ENCODE measurements around the gene LIN28A. TPM values are rescaled to one million over a fixed set of nuclear protein-coding genes. Genes with fewer than 3 reads are reported as not detected.

The LIN28A gene
- total RNA-seq, 4 donors from 2014 or later, result not detected

DNA sequence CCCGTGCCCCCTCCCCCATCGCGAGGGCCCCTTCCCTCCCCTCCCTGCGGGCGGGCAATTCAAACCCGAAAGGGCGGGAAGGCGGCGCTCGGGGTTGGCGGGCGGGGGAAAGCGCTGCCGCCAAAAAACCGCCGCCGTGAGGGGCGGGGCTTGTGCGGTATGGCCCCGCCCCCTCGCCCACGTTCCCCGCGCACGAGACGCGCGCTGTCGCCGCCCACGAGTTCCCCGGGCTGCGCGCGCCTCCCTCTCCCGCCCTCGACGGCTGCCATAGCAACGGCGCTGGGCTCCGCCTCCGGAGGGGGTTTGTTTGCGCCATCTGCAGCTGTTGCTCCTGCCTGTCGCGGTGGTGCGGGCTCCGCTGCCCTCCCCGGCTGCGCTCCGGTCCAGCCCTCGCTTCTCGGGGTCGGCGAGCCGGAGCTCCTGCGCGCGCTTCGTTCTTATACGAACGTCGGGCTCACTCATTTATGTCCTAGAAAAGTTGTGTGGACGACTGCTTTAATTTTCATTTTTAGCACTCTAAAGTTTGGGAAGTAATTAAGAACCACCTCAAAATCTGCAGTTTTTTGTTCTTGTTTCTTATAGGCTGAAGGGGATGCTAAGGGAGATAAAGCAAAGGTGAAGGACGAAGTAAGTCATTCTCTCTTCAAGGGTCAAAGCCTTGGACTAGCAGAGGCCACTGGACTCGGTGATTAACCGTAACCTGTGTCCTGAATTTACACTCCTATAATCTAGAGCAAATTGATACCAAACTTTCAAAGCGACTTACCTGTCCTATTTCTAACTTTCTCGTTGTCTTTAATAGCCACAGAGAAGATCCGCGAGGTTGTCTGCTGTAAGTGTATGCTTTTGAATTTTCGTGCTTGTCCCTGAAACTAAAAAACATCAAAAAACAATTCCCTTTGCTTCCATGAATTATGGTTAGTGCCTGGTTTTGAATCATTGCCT lies 62.6 kb downstream of the LIN28A start:
- peak in 1 of 2 donors; percentile 84 for TF ChIP-seq POLR2A (IDR thresholded peaks at IDR 0.05)
- TF ChIP-seq, protein P1, sequence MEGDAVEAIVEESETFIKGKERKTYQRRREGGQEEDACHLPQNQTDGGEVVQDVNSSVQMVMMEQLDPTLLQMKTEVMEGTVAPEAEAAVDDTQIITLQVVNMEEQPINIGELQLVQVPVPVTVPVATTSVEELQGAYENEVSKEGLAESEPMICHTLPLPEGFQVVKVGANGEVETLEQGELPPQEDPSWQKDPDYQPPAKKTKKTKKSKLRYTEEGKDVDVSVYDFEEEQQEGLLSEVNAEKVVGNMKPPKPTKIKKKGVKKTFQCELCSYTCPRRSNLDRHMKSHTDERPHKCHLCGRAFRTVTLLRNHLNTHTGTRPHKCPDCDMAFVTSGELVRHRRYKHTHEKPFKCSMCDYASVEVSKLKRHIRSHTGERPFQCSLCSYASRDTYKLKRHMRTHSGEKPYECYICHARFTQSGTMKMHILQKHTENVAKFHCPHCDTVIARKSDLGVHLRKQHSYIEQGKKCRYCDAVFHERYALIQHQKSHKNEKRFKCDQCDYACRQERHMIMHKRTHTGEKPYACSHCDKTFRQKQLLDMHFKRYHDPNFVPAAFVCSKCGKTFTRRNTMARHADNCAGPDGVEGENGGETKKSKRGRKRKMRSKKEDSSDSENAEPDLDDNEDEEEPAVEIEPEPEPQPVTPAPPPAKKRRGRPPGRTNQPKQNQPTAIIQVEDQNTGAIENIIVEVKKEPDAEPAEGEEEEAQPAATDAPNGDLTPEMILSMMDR (IDR thresholded peaks at IDR 0.05), result no peak
- H3K4me3 ChIP-seq (ENCODE audit: low read depth, poor library complexity, severe bottlenecking), result peak overlapping the region; percentile 100
- peak; percentile 94 to 99 for DNase-seq (ENCODE audit: low spot score in 2 of 2)
- intact Hi-C loops (cut with DNase I; ENCODE audit: low total_unique reads), result no loop called here
- WGBS, 2 donors, result 4 to 9% methylated on average over 17 to 47 of the region's 71 CpGs

DNA sequence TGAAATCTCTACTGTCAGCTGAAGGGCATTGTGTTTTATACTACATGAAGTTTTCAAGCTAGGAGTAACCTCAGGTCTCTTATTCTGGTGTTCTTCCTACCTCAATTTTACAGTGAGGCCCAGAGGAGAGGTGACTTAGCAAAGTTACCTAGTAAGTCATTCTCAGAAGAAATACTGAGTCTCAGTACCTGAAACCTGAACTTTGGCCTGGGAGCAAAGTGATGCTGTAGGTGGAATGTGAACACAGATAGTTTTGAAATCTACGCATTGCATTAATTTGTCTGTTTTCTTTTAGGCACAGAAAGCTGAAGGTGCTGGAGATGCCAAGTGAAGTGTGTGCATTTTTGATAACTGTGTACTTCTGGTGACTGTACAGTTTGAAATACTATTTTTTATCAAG lies 64.2 kb downstream of the LIN28A start:
- WGBS, 2 donors, result 94 to 100% methylated on average over 1 of the region's 1 CpG
- TF ChIP-seq, protein P1 (IDR thresholded peaks at IDR 0.05), result no peak
- no peak for TF ChIP-seq POLR2A (IDR thresholded peaks at IDR 0.05)
- intact Hi-C loops (cut with DNase I; ENCODE audit: low total_unique reads), result no loop called here
- H3K4me3 ChIP-seq (ENCODE audit: low read depth, poor library complexity, severe bottlenecking), result no peak overlapping the region
- no peak for DNase-seq (ENCODE audit: low spot score in 2 of 2)

GRCh38 chr1:26475989-26476388 lies 65.4 kb downstream of the LIN28A start:
- DNase-seq (ENCODE audit: low spot score in 2 of 2), result no peak
- intact Hi-C loops (cut with DNase I; ENCODE audit: low total_unique reads), result no loop called here
- H3K4me3 ChIP-seq (ENCODE audit: low read depth, poor library complexity, severe bottlenecking), result no peak overlapping the region
- WGBS, 2 donors, result 71 to 81% methylated on average over 3 of the region's 3 CpGs
- TF ChIP-seq POLR2A (IDR thresholded peaks at IDR 0.05), result no peak
- TF ChIP-seq, protein P1 (IDR thresholded peaks at IDR 0.05), result no peak

- H3K4me3 ChIP-seq (ENCODE audit: low read depth, poor library complexity, severe bottlenecking), result no peak overlapping the region
- TF ChIP-seq POLR2A (IDR thresholded peaks at IDR 0.05), result no peak
- TF ChIP-seq, protein P1 (IDR thresholded peaks at IDR 0.05), result no peak
- 72 to 74% methylated on average over 4 of the region's 4 CpGs for WGBS, 2 donors
- intact Hi-C loops (cut with DNase I; ENCODE audit: low total_unique reads), result no loop called here
- no peak for DNase-seq (ENCODE audit: low spot score in 2 of 2)
Measured at GRCh38 chr1:26476958-26477357, 66.3 kb downstream of the LIN28A start.

DNA sequence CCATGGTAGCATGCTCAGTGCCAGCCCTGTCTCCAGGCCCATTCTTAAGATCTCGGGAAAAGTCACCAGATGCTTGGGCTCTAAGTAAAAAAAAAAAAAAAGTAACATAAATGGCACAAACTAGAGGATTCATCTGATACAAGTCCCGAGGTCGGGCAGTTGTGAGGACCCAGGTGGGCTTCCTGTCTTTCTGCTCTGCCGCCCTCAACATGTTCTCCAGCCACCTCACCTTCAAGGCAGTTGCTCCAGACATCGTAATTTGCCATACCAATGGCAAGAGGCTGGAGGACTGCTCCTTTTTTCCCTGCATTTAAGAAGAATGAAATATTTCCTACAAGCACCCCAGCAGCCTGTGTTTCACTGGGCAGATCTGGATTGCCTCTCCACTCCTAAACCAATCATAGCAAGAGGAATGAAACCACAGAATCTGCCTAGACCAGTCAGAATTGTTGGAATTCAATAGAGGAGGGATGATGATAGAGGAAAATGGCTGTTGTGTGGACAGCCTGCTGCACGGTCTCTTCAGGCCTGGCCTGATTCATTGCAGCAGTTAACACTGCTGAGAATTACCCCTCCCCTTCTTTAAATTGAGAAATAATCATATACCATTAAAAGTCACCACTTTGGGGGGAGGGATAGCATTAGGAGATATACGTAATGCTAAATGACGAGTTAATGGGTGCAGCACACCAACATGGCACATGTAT lies 67.0 kb downstream of the LIN28A start:
- intact Hi-C loops (cut with DNase I; ENCODE audit: low total_unique reads), result no loop called here

More for the DNA sequence above, 67.0 kb downstream of the LIN28A start:
- no peak for DNase-seq (ENCODE audit: low spot score in 2 of 2)
- no peak overlapping the region for H3K4me3 ChIP-seq (ENCODE audit: low read depth, poor library complexity, severe bottlenecking)
- WGBS, 2 donors, result 71 to 82% methylated on average over 8 of the region's 8 CpGs
- TF ChIP-seq, protein P1 (IDR thresholded peaks at IDR 0.05), result no peak
- TF ChIP-seq POLR2A (IDR thresholded peaks at IDR 0.05), result no peak
